GM18519 (cell line): ENCODE results near the gene PRR20D.
"Not testable (repeated sequence)": the region's sequence is repeated elsewhere in the genome, so short reads cannot be mapped to it uniquely, and the experiment has no call there.

Experiments used
- ATAC-seq: cut with Tn5 transposase; IDR thresholded peaks from one replicate; pipeline ENCODE4 v1.9.1; 2021; ENCODE audit warnings: mild to moderate bottlenecking, moderate library complexity; ENCODE audit not compliant: unreplicated experiment, low FRiP score

Gene PRR20D

GRCh38 chr13:57160332-57160731 is at the start of gene PRR20D:
TSS of gene PRR20D (plus strand) at chr13:57160632. CDS start at chr13:57161019, 387 bp downstream.
- not testable (repeated sequence) for ATAC-seq

- no peak for ATAC-seq
Measured at GRCh38 chr13:57114945-57115344, 45.5 kb upstream of the PRR20D start.

- ATAC-seq: no peak
Measured at GRCh38 chr13:57123681-57124080, 36.8 kb upstream of the PRR20D start.

GRCh38 chr13:57128909-57129308 is 31.5 kb upstream of the PRR20D start:
- ATAC-seq: no peak

- ATAC-seq: no peak
Measured at GRCh38 chr13:57136093-57136492, 24.3 kb upstream of the PRR20D start.

GRCh38 chr13:57137585-57137984 is 22.8 kb upstream of the PRR20D start:
- no peak for ATAC-seq

- no peak for ATAC-seq
Measured at GRCh38 chr13:57138988-57139387, 21.4 kb upstream of the PRR20D start.

- ATAC-seq: not testable (repeated sequence)
Measured at GRCh38 chr13:57139781-57140180, 20.7 kb upstream of the PRR20D start.

- ATAC-seq: not testable (repeated sequence)
Measured at GRCh38 chr13:57140235-57140968, 20.0 kb upstream of the PRR20D start, which contains the start of gene PRR20A. TSS of gene PRR20A (plus strand) at chr13:57140918. CDS start at chr13:57141305, 387 bp downstream.

GRCh38 chr13:57147188-57147587 is 13.2 kb upstream of the PRR20D start, which contains the start of gene PRR20B:
TSS of gene PRR20B (plus strand) at chr13:57147488. CDS start at chr13:57147875, 387 bp downstream.
- ATAC-seq: not testable (repeated sequence)

- ATAC-seq: not testable (repeated sequence)
Measured at GRCh38 chr13:57148106-57148505, 12.3 kb upstream of the PRR20D start.

- not testable (repeated sequence) for ATAC-seq
Measured at GRCh38 chr13:57153761-57154160, 6.7 kb upstream of the PRR20D start, which contains the start of gene PRR20C. TSS of gene PRR20C (plus strand) at chr13:57154061. CDS start at chr13:57154448, 387 bp downstream.

- ATAC-seq: not testable (repeated sequence)
Measured at GRCh38 chr13:57166897-57167296, 6.5 kb downstream of the PRR20D start, which contains the start of gene PRR20E. TSS of gene PRR20E (plus strand) at chr13:57167197. CDS start at chr13:57167584, 387 bp downstream.

GRCh38 chr13:57191667-57192066 is 31.2 kb downstream of the PRR20D start:
- ATAC-seq: no peak

- no peak for ATAC-seq
Measured at GRCh38 chr13:57212989-57213388, 52.6 kb downstream of the PRR20D start.
